HepG2 (cell line): ENCODE data around the gene ACE. TPM values are rescaled to one million over a fixed set of nuclear protein-coding genes. Genes with fewer than 3 reads are reported as not detected.

Experiments used
- AGO1 ChIP-seq: fragments of 200-400 bp; formaldehyde crosslinking; IDR thresholded peaks from 2 replicates; pipeline ENCODE4 v1.6.1; 2017; ENCODE audit warnings: mild to moderate bottlenecking, low read depth, low read length, moderate library complexity; ENCODE audit not compliant: poor library complexity, severe bottlenecking
- BATF2 ChIP-seq: sonication (generic); formaldehyde crosslinking; IDR thresholded peaks from 2 replicates; pipeline ENCODE4 v1.8.0; 2022; ENCODE audit warnings: mild to moderate bottlenecking, missing genetic modification reagents, moderate library complexity
- BCL6 ChIP-seq: IDR thresholded peaks from 2 replicates; pipeline ENCODE4 v1.6.1; 2016; ENCODE audit warnings: missing genetic modification reagents, missing compliant biosample characterization
- EEA1 ChIP-seq: sonication (generic); formaldehyde crosslinking; IDR thresholded peaks from 2 replicates; pipeline ENCODE4 v1.5.1; 2020; ENCODE audit warnings: mild to moderate bottlenecking, missing genetic modification reagents, borderline replicate concordance
- FOXO1 ChIP-seq: sonication (generic); formaldehyde crosslinking; IDR thresholded peaks from 2 replicates; pipeline ENCODE4 v1.4.0; 2020; ENCODE audit warnings: missing genetic modification reagents
- HES4 ChIP-seq: sonication (generic); formaldehyde crosslinking; IDR thresholded peaks from 2 replicates; pipeline ENCODE4 v1.9.0; 2021; ENCODE audit warnings: mild to moderate bottlenecking, missing genetic modification reagents, borderline replicate concordance
- HIC2 ChIP-seq: sonication (generic); formaldehyde crosslinking; IDR thresholded peaks from 2 replicates; pipeline ENCODE4 v1.9.0; 2022; ENCODE audit warnings: low read depth, missing genetic modification reagents
- NFE2 ChIP-seq: sonication (generic); formaldehyde crosslinking; IDR thresholded peaks from 2 replicates; pipeline ENCODE4 v1.4.0; 2020; ENCODE audit warnings: missing genetic modification reagents
- NFKB2 ChIP-seq: sonication (generic); formaldehyde crosslinking; IDR thresholded peaks from 2 replicates; pipeline ENCODE4 v1.4.0; 2020; ENCODE audit warnings: missing genetic modification reagents, borderline replicate concordance
- POLR2A ChIP-seq, 2 experiments: IDR thresholded peaks; 2 replicates each; pipeline ENCODE4 v1.6.1; 2011; ENCODE audit warnings: low read depth in 2 of 2, low read length in 2 of 2, mild to moderate bottlenecking in 1 of 2, moderate library complexity in 1 of 2; ENCODE audit not compliant: insufficient read depth in 1 of 2
- RORA ChIP-seq: sonication (generic); formaldehyde crosslinking; IDR thresholded peaks from 2 replicates; pipeline ENCODE4 v1.5.0; 2020; ENCODE audit warnings: mild to moderate bottlenecking, missing genetic modification reagents, moderate library complexity
- SOX5 ChIP-seq: IDR thresholded peaks from 2 replicates; pipeline ENCODE4 v1.6.1; 2016; ENCODE audit warnings: borderline replicate concordance
- TBX2 ChIP-seq: sonication (generic); formaldehyde crosslinking; IDR thresholded peaks from 2 replicates; pipeline ENCODE4 v1.5.0; 2020; ENCODE audit warnings: missing genetic modification reagents, mild to moderate bottlenecking, borderline replicate concordance
- ZBTB34 ChIP-seq: sonication (generic); formaldehyde crosslinking; IDR thresholded peaks from 2 replicates; pipeline ENCODE4 v1.8.0; 2022; ENCODE audit warnings: mild to moderate bottlenecking, missing genetic modification reagents
- ZFX ChIP-seq: sonication (generic); formaldehyde crosslinking; IDR thresholded peaks from 2 replicates; pipeline ENCODE4 v1.4.0; 2020; ENCODE audit warnings: mild to moderate bottlenecking, low read depth, missing genetic modification reagents, moderate library complexity
- ZNF251 ChIP-seq: sonication (generic); formaldehyde crosslinking; IDR thresholded peaks from 2 replicates; pipeline ENCODE4 v1.9.0; 2021; ENCODE audit warnings: mild to moderate bottlenecking, missing genetic modification reagents
- ZNF432 ChIP-seq: sonication (generic); formaldehyde crosslinking; IDR thresholded peaks from 2 replicates; pipeline ENCODE4 v1.5.0; 2020; ENCODE audit warnings: missing genetic modification reagents, mild to moderate bottlenecking, borderline replicate concordance
- ZNF687 ChIP-seq: sonication (generic); formaldehyde crosslinking; IDR thresholded peaks from 2 replicates; pipeline ENCODE4 v1.5.1; 2020; ENCODE audit warnings: mild to moderate bottlenecking, missing genetic modification reagents, moderate library complexity
- ZUFSP ChIP-seq: sonication (generic); formaldehyde crosslinking; IDR thresholded peaks from 2 replicates; pipeline ENCODE4 v1.9.0; 2021; ENCODE audit warnings: missing genetic modification reagents, mild to moderate bottlenecking, borderline replicate concordance
- polyA plus RNA-seq, 8 experiments: library from polyadenylated mRNA; depleted of rRNA in 3 of 8; stranded (reverse) in 7 of 8; unstranded in 1 of 8; fragments of >200 nt; fragmentation: Illumina TruSeq in 4 of 8; extraction: Trizol in 4 of 8; gene quantifications; 2 replicates each; pipeline versions ENCODE4 v1.2.1 to v1.2.3, GENCODE V29; 2011 to 2016; ENCODE audit warnings: low read depth in 4 of 8, missing spikeins in 1 of 8, mixed read lengths in 1 of 8; ENCODE audit not compliant: insufficient read depth in 1 of 8
- total RNA-seq, 5 experiments: library from RNA; depleted of rRNA; stranded (reverse); fragments of >200 nt; fragmentation: Illumina TruSeq; extraction: Trizol; gene quantifications; 2 replicates each; pipeline ENCODE4 v1.2.3, GENCODE V29; 2016; ENCODE audit warnings: low read depth in 1 of 5

Gene ACE
- total and polyA plus RNA-seq, 2 of the 13 experiments (the other 11 are each of a cell fraction or from before 2014, with no cell fraction given) = 0.08 to 0.13 TPM

GRCh38 chr17:63446753-63447470 is 29.9 kb upstream of the ACE start (continued):
- TF ChIP-seq ZBTB34 (CRISPR knock-in tag) (no peak), POLR2A (IDR thresholded peaks at IDR 0.05; ENCODE audit: insufficient read depth in 1 of 2, low read depth in 2 of 2, low read length in 2 of 2) (no peak), HES4 (CRISPR knock-in tag) (0 out of 2 replicates have a peak, but pooled peaks have one; percentile 22), RORA (CRISPR knock-in tag) (no peak), ZFX (CRISPR knock-in tag) (0 out of 2 replicates have a peak, but pooled peaks have one; percentile 3), NFKB2 (CRISPR knock-in tag) (0 out of 2 replicates have a peak, but pooled peaks have one; percentile 19), SOX5 (CRISPR knock-in tag) (no peak), ZUFSP (CRISPR knock-in tag) (no peak), ZNF687 (CRISPR knock-in tag) (peak; percentile 22; the same call in 1 of the 2 replicates), ZNF432 (CRISPR knock-in tag) (no peak), HIC2 (CRISPR knock-in tag) (no peak), FOXO1 (CRISPR knock-in tag) (no peak), ZNF251 (CRISPR knock-in tag) (no peak), BATF2 (CRISPR knock-in tag) (0 out of 2 replicates have a peak, but pooled peaks have one; percentile 7), EEA1 (CRISPR knock-in tag) (0 out of 2 replicates have a peak, but pooled peaks have one; percentile 39), TBX2 (no peak), NFE2 (CRISPR knock-in tag) (no peak), AGO1 (peak; percentile 0), BCL6 (CRISPR knock-in tag) (no peak)
